ENCODE measurements around the gene CLIC4.
"Not testable (repeated sequence)": the region's sequence is repeated elsewhere in the genome, so short reads cannot be mapped to it uniquely, and the experiment has no call there.

Gene CLIC4

DNA sequence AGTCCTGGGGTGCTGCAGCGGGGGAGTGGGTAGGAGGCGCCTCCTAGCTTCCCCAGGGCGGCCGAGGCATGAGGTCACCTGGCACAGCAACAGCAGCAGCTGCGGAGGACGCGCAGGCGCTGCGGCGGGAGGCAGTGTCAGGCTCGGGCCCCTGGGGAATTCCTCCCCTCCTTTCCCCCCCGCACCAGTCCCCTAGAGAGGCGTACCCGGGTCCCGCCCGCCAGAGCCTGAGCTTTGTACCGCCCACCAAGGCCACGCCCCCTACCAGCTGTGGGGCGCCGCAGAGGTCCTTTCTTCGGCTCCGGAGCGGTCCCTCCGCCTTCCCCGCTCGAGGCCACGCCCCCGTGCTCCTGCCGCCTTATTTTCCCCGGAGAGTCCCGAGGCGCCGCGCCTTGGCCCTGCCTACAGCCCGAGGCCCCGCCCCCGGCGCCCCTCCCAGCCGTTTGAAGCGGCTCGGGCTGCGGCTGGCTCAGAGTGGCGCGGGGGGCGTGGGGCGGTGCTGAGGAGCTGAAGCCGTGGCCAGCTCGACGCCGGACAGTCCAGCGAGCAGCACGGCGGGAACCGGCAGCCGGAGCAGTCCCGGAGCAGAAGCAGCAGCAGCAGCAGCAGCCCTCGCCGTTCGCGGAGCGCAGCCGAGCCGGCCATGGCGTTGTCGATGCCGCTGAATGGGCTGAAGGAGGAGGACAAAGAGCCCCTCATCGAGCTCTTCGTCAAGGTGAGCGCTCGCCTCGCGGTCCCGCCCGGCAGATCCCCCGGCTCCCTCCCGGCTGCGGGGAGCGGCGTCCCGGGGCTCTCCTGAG lies at the start of gene CLIC4:
CLIC4 (plus strand) TSS at position 537 of the 800 bp plus-strand sequence; CDS start at position 644, 107 bp downstream.
- peak; percentile 99 for DNase-seq (ENCODE audit: low read depth)

DNA sequence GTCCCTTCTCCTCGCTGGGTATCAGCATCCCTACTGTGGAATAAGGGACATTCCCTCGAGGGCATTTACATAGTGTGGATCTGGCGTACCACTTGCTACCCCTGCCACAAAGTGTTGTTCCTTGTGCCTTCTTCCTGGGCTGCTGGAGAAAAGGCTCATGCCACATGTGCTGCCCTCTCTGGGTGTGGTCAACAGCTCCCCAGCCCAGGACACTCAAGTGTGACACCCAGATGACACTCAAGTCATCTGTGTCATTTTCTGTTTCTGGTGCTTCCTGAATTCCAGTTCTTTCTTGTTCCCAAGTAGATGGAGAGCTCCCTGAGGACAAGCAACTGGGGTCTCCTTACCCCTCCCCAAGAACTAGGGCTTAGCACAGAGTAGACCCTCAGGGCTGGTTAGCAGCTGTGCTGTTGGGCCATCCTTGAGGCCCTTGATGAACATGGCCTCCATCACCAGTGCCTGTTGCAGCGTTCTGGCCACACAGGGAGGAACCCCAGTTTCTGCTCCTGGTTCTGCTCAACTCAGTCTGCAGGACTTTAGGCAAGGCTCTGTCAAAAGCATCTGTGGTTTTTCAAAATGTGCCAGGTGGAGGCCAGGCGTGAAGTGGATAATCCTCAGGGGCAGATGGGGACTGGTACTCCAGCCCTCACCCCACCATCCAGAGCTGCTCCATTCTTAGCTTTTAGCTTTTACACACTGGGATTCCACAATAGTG lies 49.0 kb upstream of the CLIC4 start:
- peak; percentile 36 for DNase-seq (ENCODE audit: low read depth)

GRCh38 chr1:24696756-24697330 lies 48.4 kb upstream of the CLIC4 start:
- DNase-seq (ENCODE audit: low read depth), result no peak

GRCh38 chr1:24697453-24698001 lies 47.7 kb upstream of the CLIC4 start:
- not testable (repeated sequence) for DNase-seq (ENCODE audit: low read depth)

DNA sequence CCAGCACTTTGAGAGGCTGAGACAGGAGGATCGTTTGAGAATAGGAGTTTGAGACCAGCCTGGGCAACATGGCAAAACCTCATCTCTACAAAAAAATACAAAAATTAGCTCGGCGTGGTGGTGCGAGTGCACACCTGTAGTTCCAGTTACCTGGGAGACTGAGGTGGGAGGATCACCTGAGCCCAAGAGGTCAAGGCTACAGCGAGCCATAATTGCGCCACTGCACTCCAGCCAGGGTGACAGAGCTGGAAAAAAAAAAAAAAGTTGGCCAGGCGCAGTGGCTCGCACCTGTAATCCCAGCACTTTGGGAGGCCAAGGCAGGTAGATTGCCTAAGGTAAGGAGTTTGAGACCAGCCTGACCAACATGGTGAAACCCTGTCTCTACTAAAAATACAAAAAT lies 46.9 kb upstream of the CLIC4 start:
- DNase-seq (ENCODE audit: low read depth), result not testable (repeated sequence)

DNA sequence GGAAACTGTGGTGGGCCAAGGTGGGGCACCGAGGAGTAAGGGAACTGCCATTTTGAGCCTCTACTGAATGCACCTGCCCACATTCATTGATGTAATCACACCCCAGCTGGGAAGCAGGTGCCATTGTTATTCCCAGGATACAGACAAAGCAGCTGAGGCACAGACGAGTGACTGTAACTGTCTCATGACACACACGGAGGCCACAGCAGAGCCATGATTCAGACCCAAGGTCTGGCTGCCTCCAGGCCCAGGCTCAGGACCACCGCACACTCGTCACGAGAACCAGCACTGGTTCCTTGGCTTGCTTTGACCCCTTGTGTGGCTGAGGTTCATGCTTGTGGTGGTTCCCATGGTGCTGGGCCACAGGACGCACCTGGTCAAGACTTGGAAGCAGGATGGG lies 45.6 kb upstream of the CLIC4 start:
- DNase-seq (ENCODE audit: low read depth), result no peak

DNA sequence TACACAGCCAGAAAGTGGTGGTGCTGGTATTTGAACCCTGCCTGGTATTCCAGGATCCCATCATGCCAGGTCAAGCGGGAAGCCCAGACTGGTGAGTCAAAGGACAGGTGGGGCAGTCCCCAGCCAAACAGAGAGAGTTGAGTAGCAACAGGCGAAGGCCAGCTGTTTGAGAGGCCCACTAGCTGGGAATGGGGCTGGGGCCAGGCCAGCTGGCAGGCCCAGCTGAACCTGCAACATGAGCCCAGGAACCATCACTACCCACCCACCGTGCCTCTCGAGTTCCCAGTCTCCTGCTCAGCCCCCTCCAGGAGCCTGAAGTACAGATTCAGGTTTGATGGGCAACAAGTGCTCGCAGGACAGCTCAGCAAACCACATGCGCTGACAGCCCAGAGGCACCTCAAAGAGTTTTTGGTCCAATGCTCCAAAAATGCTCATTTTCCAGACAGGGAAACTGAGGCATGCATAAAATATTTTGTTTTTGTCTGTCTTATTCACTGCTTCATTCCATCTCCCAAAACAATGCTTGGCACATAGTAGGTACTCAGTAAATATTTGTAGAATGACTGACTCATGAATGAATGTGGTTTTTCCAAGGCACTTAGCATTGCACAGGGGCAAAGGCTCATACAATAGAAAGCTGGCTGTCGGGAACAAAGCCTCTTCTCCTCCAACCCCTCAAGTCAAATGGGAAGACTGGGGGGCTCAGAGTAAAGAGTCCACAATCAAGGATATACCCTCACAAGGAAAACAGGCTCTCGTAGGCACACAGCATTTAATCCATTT lies 42.5 kb upstream of the CLIC4 start:
- DNase-seq (ENCODE audit: low read depth), result peak; percentile 40

DNA sequence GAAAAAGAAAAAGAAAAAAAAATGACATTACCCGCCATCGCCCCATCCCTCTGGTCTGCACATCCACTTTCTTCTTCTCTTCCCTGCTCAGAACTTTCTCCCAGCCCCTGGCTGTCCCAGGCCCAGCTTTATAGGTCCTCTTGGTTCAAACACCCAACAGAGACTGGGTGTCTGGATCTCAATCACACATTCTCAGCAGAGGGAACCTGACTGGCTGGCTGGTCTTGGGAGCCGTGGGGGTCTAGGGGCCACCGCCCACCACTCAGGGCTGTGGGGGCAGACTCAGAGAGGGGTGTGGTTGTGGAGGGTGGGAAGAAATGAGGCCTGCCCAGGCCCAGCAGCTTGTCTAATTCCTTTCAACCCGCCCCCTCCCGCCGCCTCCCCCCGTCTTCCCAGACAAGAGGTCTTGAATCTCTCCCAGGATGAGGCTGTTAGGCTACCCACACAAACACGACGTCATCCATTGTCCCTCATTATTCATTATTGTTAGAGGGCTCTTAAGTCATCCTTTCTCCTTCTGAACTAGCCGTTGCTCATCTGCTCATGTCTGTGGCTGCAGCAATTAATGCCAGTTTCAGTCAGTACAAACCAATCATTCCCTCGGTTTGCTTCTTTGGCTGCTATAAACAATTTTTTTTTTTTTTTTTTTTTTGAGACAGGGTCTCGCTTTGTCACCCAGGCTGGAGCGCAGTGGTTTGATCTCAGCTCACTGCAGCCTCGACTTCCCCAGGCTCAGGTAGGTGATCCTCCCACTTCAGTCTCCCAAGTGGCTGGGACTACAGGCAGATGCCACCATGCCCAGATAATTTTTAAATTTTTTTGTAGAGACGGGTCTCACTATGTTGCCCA lies 40.6 kb upstream of the CLIC4 start:
- peak; percentile 97 for DNase-seq (ENCODE audit: low read depth)

DNA sequence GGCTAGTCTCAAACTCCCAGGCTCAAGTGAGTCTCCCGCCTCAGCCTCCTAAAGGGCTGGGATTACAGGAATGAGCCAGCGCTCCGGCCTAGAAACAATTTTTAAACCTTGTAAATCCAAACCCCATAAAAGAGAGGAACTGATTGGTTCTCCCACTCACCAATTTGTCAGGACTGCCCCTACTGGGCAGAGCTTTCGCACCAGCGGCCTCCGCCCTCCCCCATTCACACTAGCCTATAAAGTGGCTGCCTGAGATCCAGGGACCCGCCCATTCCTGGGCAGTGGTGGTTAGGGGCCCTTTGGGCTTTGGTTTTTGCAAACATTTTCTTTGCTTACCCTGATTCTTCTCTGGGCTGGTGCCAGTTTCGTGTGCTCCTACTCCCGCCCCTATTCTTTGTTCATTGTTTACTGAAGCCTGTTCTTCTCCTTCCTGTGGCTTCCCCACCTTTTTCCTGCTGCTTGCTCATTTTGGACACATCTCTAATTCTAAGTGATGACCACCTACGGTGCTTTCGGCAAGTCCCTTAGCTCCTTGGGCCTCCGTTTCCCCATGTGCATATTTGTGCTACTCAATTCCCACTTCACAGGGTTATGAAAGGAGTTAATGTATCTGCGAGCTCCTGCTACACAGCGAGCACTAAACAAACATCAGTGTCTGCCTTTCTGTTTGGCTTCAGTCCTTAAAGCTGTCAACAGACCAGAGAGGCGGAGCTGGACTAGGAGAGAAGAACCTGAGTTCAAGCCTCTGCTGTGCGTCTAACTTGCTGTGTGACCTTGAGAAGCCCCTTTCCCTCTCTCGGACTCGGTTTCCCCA lies 39.8 kb upstream of the CLIC4 start:
- peak; percentile 96 for DNase-seq (ENCODE audit: low read depth)

- DNase-seq (ENCODE audit: low read depth), result not testable (repeated sequence)
These were observed 39.2 kb upstream of the CLIC4 start for GRCh38 chr1:24706074-24706389.

DNA sequence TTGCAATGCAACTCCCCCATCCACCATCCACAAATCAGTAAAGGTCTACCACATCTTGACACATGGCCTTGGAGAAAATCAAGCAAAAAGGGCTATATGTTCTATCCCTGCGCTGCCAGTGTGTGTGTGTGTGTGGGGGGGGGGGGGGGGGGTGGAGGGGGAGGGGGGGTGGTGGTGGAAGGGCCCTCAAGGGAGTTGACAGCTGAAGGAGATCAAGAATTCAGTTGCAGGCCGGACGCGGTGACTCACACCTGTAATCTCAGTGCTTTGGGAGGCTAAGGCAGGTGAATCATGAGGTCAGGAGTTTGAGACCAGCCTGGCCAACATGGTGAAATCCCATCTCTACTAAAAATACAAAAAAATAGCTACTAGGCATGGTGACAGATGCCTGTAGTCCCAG lies 37.6 kb upstream of the CLIC4 start:
- DNase-seq (ENCODE audit: low read depth), result peak; percentile 98

- DNase-seq (ENCODE audit: low read depth), result no peak
These were observed 36.3 kb upstream of the CLIC4 start for GRCh38 chr1:24708938-24709337.

- DNase-seq (ENCODE audit: low read depth), result no peak
These were observed 35.3 kb upstream of the CLIC4 start for GRCh38 chr1:24709791-24710441.

DNA sequence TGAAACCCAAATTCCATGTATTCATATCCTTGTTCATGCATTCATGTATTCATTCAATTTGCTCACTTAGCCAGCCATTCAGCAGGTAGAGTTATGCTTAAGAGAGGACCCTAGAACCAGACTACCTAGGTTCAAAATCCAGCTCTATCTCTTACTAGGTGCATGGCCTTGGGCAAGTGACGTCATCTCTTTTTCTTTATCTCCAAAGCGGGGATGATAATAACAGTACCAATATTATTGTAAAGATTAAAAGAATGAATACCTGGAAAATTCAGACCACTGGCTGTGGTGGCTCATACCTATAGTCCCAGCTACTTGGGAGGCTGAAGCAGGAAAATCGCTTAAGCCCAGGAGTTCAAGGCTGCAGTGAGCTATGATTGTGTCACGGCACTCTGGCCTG lies 33.9 kb upstream of the CLIC4 start:
- no peak for DNase-seq (ENCODE audit: low read depth)

DNA sequence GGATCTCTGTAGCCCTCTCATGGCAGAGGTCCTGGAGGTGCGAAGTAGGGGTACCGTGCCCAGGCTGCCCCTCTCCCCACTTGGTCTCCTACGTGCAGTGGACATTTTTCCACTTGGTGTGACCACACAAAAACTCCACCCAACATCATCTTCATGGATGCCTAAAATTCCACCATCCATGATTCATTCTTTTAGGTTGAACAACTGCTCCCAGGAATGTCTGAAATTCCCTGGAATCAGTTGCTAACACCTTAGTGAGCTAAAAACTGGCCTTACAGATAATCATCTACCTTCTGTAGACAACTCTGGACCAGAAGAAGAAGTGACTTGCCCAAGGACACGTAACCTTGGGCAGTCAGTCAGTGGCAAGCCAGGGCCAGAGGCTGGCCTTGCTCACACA lies 32.1 kb upstream of the CLIC4 start:
- peak; percentile 59 for DNase-seq (ENCODE audit: low read depth)

DNA sequence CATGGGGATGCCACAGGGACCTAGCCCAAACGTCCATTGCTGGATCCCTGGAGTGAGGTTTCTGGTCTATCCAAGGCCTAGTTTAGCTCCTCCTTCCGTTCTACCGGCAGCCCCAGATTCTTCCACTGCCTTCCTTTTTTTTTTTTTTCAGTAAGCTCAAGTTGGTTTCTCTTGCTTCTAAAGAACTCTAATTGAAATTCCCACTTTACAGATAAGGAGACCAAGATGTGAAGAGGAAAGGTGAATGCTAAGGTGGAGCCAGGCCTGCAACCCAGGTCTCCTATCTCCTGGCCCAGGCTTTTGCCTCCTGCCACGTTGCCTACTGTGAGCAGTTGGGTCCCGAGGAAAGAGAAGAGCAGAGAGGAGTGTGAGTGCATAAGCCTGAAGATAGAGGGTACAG lies 31.5 kb upstream of the CLIC4 start:
- no peak for DNase-seq (ENCODE audit: low read depth)

GRCh38 chr1:24714859-24715520 lies 30.3 kb upstream of the CLIC4 start:
- DNase-seq (ENCODE audit: low read depth), result peak; percentile 71

- no peak for DNase-seq (ENCODE audit: low read depth)
These were observed 29.6 kb upstream of the CLIC4 start for GRCh38 chr1:24715658-24716057.

All from amniotic epithelial cell (primary cell).